Measurements from ENCODE around the gene KCNMA1.

- TF ChIP-seq CTCF (IDR thresholded peaks at IDR 0.05) = no peak
- TF ChIP-seq POLR2A (IDR thresholded peaks at IDR 0.05; ENCODE audit: low read depth) = no peak
- TF ChIP-seq POLR2AphosphoS5 (IDR thresholded peaks at IDR 0.05) = no peak
- TF ChIP-seq EP300 (IDR thresholded peaks at IDR 0.05) = no peak
Measured at GRCh38 chr10:77675347-77675746, 37.7 kb upstream of the KCNMA1 start.
